ENCODE measurements around the gene GRK6.

GRK6 gene

GRCh38 chr5:177426566-177427210 lies at the start of gene GRK6:
TSS of gene GRK6 (plus strand) at chr5:177426676. CDS start at chr5:177426846, 170 bp downstream.
- DNase-seq: peak; percentile 38
- in situ Hi-C loops (cut with HindIII; ENCODE audit: low pct_ligation_motif_present, low pct_unique_long_range_greater_than_20kb, low sequenced_read_pairs): no loop called here

GRCh38 chr5:177377851-177378776 lies 48.4 kb upstream of the GRK6 start:
- DNase-seq: no peak
- in situ Hi-C loops (cut with HindIII; ENCODE audit: low pct_ligation_motif_present, low pct_unique_long_range_greater_than_20kb, low sequenced_read_pairs): no loop called here

- peak; percentile 92 for DNase-seq
- in situ Hi-C loops (cut with HindIII; ENCODE audit: low pct_ligation_motif_present, low pct_unique_long_range_greater_than_20kb, low sequenced_read_pairs): no loop called here
Observed at GRCh38 chr5:177378884-177379883, 47.3 kb upstream of the GRK6 start.

- no peak for DNase-seq
Observed at GRCh38 chr5:177380805-177381126, 45.7 kb upstream of the GRK6 start.

DNA sequence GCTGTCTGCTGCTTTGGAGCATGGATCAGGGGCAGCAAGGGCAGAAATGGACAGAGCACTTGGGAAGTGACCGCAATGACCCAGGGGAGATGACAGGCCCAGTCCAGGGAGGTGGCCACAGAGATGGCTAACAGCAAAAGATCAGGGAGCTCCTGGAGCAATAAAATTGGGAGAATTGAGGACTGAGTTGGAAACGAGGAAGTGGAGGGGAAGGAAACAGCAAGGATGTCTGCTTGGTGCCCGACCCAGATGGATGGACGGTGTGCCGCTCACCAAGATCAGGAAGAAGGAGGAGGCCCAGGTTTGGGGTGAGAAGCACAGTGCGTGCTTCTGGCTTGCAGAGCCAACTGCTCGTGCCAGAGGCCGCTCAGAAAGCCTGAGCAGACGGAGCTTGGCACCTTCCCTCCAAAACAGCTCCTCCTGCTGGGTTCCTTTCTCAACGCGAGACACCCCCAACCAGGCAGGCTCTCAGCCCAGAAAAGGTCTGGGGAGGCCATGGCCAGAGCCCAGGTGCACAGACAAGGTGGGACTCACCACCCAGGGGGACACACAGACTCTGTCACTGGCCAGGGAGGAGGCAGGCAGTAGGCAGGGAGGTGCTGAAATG lies 44.0 kb upstream of the GRK6 start:
- in situ Hi-C loops (cut with HindIII; ENCODE audit: low pct_ligation_motif_present, low pct_unique_long_range_greater_than_20kb, low sequenced_read_pairs): no loop called here
- DNase-seq: peak; percentile 33

More at GRCh38 chr5:177380805-177381126, 45.7 kb upstream of the GRK6 start:
- in situ Hi-C loops (cut with HindIII; ENCODE audit: low pct_ligation_motif_present, low pct_unique_long_range_greater_than_20kb, low sequenced_read_pairs): no loop called here

DNA sequence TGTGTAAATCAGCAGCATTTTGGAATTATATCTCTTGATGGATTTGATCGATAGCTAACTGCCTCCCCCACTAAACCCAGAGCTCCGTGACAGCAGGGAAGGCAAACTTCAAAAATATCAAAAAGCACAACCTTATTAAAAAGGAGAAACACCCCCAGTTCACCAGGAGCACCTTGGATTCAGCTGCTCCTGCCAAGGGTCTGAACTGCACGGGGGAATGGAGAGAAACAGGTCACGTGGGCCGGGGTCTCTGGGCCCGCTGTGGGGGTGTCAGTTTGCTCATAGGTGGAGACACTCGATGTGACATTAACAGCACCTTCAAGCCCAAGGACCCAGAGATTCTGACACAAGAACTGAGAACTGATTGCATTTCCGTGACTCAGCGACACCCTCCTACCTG lies 43.3 kb upstream of the GRK6 start:
- in situ Hi-C loops (cut with HindIII; ENCODE audit: low pct_ligation_motif_present, low pct_unique_long_range_greater_than_20kb, low sequenced_read_pairs): no loop called here
- no peak for DNase-seq

DNA sequence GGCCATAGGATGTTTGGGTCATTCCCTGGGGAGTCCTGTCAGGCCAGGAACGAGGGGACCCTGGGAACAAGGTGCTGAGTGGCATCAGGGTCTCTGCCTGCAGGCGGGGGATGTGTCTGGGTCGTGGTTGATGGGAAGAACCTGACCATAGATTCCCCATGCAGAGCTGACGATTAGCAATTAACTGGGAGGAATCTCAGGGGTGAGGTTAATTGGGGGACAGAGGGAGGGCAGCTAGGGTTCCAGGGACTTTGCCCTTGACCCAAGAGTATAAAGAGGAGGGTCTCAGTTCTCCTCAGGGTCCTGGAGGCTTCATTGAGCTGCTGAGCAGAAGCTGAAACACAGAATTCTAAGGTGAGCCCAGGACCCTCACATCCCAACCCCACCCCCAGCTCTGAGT lies 42.3 kb upstream of the GRK6 start, which contains the start of gene SLC34A1:
Gene SLC34A1, plus strand, starts transcription at position 301 of the 400 bp plus-strand sequence. CDS start 1,308 bp downstream, outside the sequence.
- in situ Hi-C loops (cut with HindIII; ENCODE audit: low pct_ligation_motif_present, low pct_unique_long_range_greater_than_20kb, low sequenced_read_pairs): no loop called here
- no peak for DNase-seq

DNA sequence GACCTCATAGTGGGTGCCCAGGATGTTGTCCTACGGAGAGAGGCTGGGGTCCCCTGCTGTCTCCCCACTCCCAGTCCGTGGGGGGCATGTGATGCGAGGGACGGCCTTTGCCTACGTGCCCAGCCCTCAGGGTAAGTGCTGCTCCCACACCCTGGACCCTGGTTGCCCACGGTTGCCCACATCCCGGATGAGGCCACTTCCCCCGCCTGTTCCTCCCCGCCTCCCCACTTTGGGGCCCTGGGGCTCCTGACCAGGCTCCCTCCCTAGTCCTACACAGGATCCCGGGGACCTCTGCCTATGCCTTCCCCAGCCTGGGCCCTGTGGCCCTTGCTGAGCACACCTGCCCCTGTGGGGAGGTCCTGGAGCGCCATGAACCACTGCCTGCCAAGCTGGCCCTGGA lies 40.8 kb upstream of the GRK6 start:
- in situ Hi-C loops (cut with HindIII; ENCODE audit: low pct_ligation_motif_present, low pct_unique_long_range_greater_than_20kb, low sequenced_read_pairs): no loop called here
- no peak for DNase-seq

GRCh38 chr5:177386542-177386941 lies 39.9 kb upstream of the GRK6 start:
- DNase-seq: no peak
- in situ Hi-C loops (cut with HindIII; ENCODE audit: low pct_ligation_motif_present, low pct_unique_long_range_greater_than_20kb, low sequenced_read_pairs): no loop called here

DNA sequence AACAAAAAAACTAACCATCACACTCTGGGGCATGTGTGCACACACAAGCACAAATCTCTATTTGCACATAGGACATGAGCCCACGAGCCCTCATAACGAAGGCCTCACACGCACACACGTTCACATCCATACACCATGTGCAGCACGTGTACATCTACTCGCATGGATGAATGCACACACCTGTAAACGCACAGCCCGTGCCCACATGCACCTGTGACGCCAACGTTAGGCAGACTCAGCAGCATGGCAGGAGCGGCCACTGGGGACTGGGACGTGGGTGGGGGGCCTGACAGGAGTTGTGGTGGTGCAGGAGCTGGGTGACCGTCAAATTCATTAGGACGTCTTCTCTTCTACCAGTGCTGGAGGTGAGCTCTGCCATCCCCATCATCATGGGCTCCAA lies 39.1 kb upstream of the GRK6 start:
- no peak for DNase-seq
- in situ Hi-C loops (cut with HindIII; ENCODE audit: low pct_ligation_motif_present, low pct_unique_long_range_greater_than_20kb, low sequenced_read_pairs): no loop called here

- no peak for DNase-seq
- in situ Hi-C loops (cut with HindIII; ENCODE audit: low pct_ligation_motif_present, low pct_unique_long_range_greater_than_20kb, low sequenced_read_pairs): no loop called here
Observed at GRCh38 chr5:177388521-177389052, 37.9 kb upstream of the GRK6 start.

DNA sequence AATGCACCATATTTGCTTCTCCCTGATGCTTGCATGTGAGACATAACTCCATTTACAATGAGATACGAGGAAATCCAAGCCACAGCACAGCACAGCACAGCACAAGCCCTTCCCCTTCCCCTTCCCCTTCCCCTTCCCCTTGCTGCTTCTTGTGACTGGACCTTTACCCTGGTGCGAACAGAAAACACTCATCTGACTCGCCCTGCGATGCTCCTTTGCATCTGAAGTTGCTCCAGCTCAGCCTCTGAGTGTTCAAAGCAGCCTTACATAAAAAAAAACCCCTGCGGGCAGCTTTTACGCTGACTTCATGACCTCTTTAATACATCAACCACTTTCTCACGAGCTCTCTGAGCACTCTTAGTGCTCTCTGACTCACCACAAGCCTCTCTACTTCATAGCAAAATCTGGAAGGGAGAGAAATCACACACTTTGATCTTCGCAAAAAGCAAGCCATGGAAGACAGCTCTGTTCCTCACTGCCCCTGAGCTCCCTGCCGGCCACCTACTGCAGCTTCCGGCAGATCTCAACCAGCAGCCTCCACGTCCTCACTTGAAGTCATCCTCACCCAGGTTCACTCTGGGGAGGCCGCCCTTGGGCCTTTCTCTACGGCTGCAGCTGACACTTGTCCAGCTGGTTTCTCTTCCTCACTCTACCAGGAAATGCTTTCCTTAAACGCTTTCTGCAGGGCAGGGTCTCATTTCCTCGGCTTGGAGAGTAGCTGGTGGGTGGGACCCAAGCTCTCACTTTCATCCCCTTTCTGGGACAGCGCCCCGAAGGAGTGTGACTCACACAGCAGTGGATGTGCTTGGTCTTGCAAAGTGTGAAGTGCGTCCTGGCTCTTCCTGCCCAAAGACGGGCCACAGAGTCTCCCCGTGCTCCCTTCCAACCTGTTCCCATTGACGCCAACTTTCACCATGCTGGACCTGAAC lies 37.0 kb upstream of the GRK6 start:
- peak; percentile 89 for DNase-seq
- in situ Hi-C loops (cut with HindIII; ENCODE audit: low pct_ligation_motif_present, low pct_unique_long_range_greater_than_20kb, low sequenced_read_pairs): no loop called here

DNA sequence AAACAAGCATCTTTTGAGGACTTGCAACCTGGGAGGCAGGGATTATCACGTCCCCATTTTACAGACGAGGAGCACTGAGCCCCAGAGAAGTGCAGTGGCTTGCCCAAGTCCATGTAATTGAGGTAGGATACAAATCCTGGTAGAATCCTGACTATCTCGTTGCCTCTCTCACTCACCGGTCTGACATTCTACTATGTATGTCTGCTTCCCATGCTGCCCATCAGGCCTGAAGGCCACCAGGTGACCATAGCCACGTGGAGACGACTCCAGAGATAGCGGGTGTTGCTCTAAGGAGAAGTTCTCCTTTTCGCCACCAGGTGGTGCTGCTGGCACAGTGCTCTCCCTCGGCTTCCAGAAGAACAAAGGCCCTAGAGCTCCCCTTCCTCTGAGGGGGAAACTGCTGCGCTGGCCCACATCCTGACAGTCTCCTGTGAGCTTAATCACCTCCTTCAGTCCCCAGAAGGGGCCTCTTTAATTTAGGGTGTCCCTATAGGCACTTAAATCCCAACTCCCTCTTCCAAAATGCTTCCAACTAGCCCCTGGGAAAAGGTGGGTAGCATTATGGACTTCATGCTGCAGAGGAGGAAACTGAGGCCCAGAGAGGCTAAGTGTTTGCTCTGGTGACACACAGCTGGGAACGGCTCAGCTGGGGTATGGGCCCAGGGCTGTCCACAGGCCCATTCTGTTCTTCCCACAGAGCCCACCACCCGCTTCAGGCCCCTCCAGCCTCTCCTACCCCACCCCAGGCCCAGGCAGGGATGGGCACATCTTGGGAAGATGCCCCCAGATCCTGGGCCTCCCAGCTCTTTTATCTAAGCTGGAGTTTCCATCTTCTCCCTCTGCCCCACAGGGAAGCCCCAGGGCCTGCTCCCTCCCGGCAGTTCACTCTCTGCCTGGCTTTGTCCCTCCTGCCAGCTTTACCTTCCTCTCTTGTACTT lies 35.8 kb upstream of the GRK6 start:
- in situ Hi-C loops (cut with HindIII; ENCODE audit: low pct_ligation_motif_present, low pct_unique_long_range_greater_than_20kb, low sequenced_read_pairs): no loop called here

GRCh38 chr5:177392765-177393164 lies 33.7 kb upstream of the GRK6 start:
- in situ Hi-C loops (cut with HindIII; ENCODE audit: low pct_ligation_motif_present, low pct_unique_long_range_greater_than_20kb, low sequenced_read_pairs): no loop called here
- no peak for DNase-seq

More for the DNA sequence above, 35.8 kb upstream of the GRK6 start:
- DNase-seq: peak; percentile 85

DNA sequence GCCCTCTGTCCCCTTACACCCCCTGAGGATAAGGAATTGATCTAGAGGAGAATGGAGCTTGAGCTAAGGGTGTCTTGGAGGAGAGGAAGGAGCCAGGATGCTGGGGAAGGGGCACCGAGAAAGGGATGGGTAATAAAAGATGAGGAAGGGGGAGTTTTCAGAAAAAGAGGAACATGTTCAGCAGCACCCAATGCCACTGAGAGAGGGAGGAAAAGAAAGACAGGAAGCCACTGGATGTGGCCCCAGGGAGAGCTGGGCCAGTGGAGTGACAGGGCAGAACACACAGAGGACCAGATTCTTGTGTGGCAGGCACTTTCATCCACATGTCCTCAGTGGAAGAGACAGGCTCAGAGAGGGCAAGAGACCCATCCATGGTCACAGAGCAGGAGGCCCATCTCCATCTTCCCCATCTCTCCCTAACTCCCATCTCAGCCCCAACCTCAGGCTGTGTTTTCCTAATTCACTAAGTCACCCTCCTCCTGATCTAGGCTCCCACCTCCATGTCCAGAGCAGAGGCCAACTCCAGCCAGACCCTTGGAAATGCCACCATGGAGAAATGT lies 33.2 kb upstream of the GRK6 start:
- in situ Hi-C loops (cut with HindIII; ENCODE audit: low pct_ligation_motif_present, low pct_unique_long_range_greater_than_20kb, low sequenced_read_pairs): no loop called here
- no peak for DNase-seq

GRCh38 chr5:177393990-177394389 lies 32.5 kb upstream of the GRK6 start:
- DNase-seq: no peak
- in situ Hi-C loops (cut with HindIII; ENCODE audit: low pct_ligation_motif_present, low pct_unique_long_range_greater_than_20kb, low sequenced_read_pairs): no loop called here
